DND-41 (cell line): Measurements from ENCODE around the gene TMEM87B.

Experiments
- ATAC-seq: fragments of 200-7000 bp; cut with Tn5 transposase; 3 replicates; pipeline ENCODE4 v1.9.1; 2021; ENCODE audit warnings: low read depth; ENCODE audit not compliant: insufficient read depth
- DNase-seq: peaks from one replicate; pipeline ENCODE4 v3.0.0-alpha.2; 2020
- H2AFZ ChIP-seq: 2 replicates; pipeline ENCODE4 v1.6.0; 2012; ENCODE audit warnings: low read depth, low read length
- H3K27ac ChIP-seq: 2 replicates; pipeline ENCODE4 v1.5.1; 2012; ENCODE audit warnings: low read length, inconsistent platforms
- H3K27me3 ChIP-seq: fragments of 200-600 bp; sonication (generic); 2 replicates; pipeline ENCODE4 v1.6.0; 2012; ENCODE audit warnings: low read length, mild to moderate bottlenecking, inconsistent platforms; ENCODE audit not compliant: insufficient read depth, poor library complexity
- H3K36me3 ChIP-seq: 2 replicates; pipeline ENCODE4 v1.5.1; 2012; ENCODE audit warnings: low read length, inconsistent platforms; ENCODE audit not compliant: insufficient read depth
- H3K4me1 ChIP-seq: 2 replicates; pipeline ENCODE4 v1.5.1; 2012; ENCODE audit warnings: mild to moderate bottlenecking, low read length; ENCODE audit not compliant: insufficient read depth
- H3K4me2 ChIP-seq: 2 replicates; pipeline ENCODE4 v1.6.0; 2012; ENCODE audit warnings: mild to moderate bottlenecking, moderate library complexity, low read length, inconsistent platforms; ENCODE audit not compliant: insufficient read depth
- H3K4me3 ChIP-seq, 2 experiments: fragments of 200-600 bp in 1 of 2; shearing (Covaris generic) in 1 of 2; 2 replicates each; pipeline ENCODE4 v1.5.1; 2012 to 2016; ENCODE audit warnings: inconsistent platforms in 2 of 2, low read length in 2 of 2, mild to moderate bottlenecking in 2 of 2, low read depth in 1 of 2, moderate library complexity in 1 of 2
- H3K79me2 ChIP-seq: 2 replicates; pipeline ENCODE4 v1.6.0; 2012; ENCODE audit warnings: low read length, inconsistent platforms; ENCODE audit not compliant: insufficient read depth
- H3K9ac ChIP-seq: 2 replicates; pipeline ENCODE4 v1.6.0; 2012; ENCODE audit warnings: low read depth, mild to moderate bottlenecking, inconsistent platforms, low read length, moderate library complexity
- H3K9me3 ChIP-seq: 2 replicates; pipeline ENCODE4 v1.5.1; 2012; ENCODE audit warnings: low read length, moderate library complexity, mild to moderate bottlenecking, inconsistent platforms; ENCODE audit not compliant: insufficient read depth, severe bottlenecking
- H4K20me1 ChIP-seq: 2 replicates; pipeline ENCODE4 v1.6.0; 2012; ENCODE audit warnings: low read length; ENCODE audit not compliant: insufficient read depth
- EZH2 ChIP-seq: IDR thresholded peaks from 3 replicates; pipeline ENCODE4 v1.6.1; 2012; ENCODE audit warnings: borderline replicate concordance, low read depth, mild to moderate bottlenecking, moderate library complexity, low read length, inconsistent platforms; ENCODE audit not compliant: severe bottlenecking
- TF ChIP-seq, protein P1 (sequence below): IDR thresholded peaks from 2 replicates; pipeline ENCODE4 v1.5.1; 2012; ENCODE audit warnings: borderline replicate concordance, low read length, moderate library complexity, mild to moderate bottlenecking; ENCODE audit not compliant: poor library complexity, severe bottlenecking; ENCODE audit errors: extremely low read depth

The TMEM87B gene

DNA sequence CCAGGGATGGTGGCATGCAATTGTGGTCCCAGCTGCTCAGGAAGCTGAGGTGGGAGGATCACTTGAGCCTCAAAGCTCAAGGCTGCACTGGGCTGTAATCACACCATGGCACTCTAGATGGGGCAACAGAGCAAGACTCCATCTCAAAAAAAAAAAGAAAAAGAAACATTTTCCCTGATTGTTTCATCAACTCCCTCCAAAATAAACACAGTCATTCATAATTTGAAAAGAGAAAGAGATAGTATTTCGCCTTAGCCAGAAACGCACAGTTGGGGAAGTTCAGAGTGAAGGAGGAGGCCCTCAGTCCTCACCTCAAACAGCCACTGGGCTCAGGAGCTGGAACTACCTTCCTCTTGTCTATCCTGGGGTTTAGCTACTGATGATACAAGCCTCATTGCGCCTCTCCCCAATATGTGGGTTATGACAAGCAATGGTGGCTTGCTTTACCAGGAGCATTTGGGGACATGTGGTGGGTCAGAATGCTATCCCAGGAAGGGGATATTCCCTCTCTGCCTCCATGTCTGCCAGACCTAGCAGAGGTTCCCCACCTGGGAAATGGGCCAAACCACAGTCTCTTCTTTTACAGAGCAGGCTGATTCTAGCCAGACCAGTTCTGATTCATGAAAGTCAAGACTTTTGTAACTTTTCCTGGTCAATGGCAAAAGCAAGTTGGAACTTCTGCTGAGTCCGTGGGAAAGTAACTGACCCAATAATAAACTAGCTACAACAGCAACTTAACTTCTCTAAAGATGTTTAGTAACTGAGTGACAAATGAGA, 22.2 kb upstream of the TMEM87B start:
- TF ChIP-seq EZH2, result no peak
- TF ChIP-seq, protein P1, sequence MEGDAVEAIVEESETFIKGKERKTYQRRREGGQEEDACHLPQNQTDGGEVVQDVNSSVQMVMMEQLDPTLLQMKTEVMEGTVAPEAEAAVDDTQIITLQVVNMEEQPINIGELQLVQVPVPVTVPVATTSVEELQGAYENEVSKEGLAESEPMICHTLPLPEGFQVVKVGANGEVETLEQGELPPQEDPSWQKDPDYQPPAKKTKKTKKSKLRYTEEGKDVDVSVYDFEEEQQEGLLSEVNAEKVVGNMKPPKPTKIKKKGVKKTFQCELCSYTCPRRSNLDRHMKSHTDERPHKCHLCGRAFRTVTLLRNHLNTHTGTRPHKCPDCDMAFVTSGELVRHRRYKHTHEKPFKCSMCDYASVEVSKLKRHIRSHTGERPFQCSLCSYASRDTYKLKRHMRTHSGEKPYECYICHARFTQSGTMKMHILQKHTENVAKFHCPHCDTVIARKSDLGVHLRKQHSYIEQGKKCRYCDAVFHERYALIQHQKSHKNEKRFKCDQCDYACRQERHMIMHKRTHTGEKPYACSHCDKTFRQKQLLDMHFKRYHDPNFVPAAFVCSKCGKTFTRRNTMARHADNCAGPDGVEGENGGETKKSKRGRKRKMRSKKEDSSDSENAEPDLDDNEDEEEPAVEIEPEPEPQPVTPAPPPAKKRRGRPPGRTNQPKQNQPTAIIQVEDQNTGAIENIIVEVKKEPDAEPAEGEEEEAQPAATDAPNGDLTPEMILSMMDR, result peak; percentile 67
- H3K4me1 ChIP-seq, result peaks cover 40% of the 10 kb centered on the region
- DNase-seq, result peak; percentile 52
- ATAC-seq, result peak; percentile 76
- no peaks in the 10 kb centered on the region for H3K27me3 ChIP-seq
- peak overlapping the region; percentile 54 for H3K4me2 ChIP-seq
- H2AFZ ChIP-seq, result peak overlapping the region; percentile 68
- H3K9me3 ChIP-seq, result no peaks in the 10 kb centered on the region
- H3K36me3 ChIP-seq, result no peaks in the 10 kb centered on the region
- peak overlapping the region; percentile 89 for H3K27ac ChIP-seq
- peak overlapping the region; percentile 53; the same call in 1 of the 2 replicates for H3K9ac ChIP-seq
- H3K4me3 ChIP-seq, result peak overlapping the region in 1 of 2 experiments; percentile 2; a peak in 1 of 4 replicates
- no peaks in the 10 kb centered on the region for H3K79me2 ChIP-seq
- no peaks in the 10 kb centered on the region for H4K20me1 ChIP-seq

DNA sequence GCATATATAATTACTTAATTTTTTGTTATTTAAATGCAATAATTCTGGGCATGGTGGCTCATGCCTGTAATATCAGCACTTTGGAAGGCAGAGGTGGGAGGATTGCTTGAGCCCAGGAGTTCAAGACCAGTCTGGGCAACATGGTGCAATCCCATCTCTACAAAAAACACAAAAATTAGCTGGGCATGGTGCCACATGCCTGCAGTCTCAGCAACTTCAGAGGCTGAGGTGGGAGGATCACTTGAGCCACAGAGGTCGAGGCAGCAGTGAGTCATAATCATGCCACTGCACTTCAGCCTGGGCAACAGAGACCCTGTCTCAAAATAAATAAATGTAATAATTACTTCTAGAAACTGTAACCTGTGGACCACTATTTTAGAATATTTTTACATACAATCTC, 21.5 kb upstream of the TMEM87B start:
- peaks cover 40% of the 10 kb centered on the region for H3K4me1 ChIP-seq
- no peaks in the 10 kb centered on the region for H3K27me3 ChIP-seq
- no peak for DNase-seq
- H4K20me1 ChIP-seq, result no peaks in the 10 kb centered on the region
- no peaks in the 10 kb centered on the region for H3K9me3 ChIP-seq
- no peak overlapping the region for H3K4me2 ChIP-seq
- peak overlapping the region; percentile 89; the same call in 1 of the 2 replicates for H3K27ac ChIP-seq
- H3K79me2 ChIP-seq, result no peaks in the 10 kb centered on the region
- H3K9ac ChIP-seq, result no peak overlapping the region; the same call in 1 of the 2 replicates
- 0 out of 2 replicates have a peak overlapping the region, but pooled peaks have one; percentile 26 for H2AFZ ChIP-seq
- H3K4me3 ChIP-seq, result no peak overlapping the region
- ATAC-seq, result no peak
- no peaks in the 10 kb centered on the region for H3K36me3 ChIP-seq
- TF ChIP-seq, protein P1, result no peak
- no peak for TF ChIP-seq EZH2

DNA sequence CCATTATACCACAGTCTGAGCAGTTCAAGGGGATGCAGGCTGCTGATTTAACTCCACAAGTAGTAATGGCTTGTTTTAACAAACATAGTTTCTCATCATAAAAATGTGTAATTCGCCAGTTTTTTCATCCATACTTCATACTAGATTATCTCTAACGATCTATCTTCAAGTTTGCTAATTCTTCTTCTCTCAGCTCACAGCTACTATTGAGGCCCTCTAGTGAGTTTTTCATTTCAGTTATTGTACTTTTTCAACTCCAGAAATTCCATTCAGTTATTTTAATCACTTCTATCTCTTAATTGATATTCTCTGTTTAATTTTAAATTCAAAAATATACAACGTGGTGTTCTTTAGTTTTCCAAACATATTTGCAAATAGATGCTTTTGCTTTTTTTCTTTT, 20.1 kb upstream of the TMEM87B start:
- Histone ChIP-seq H2AFZ (no peak overlapping the region), H3K4me2 (no peak overlapping the region), H3K79me2 (no peaks in the 10 kb centered on the region), H3K9ac (no peak overlapping the region), H3K27ac (no peak overlapping the region), H3K4me3 (no peak overlapping the region), H3K27me3 (no peaks in the 10 kb centered on the region), H3K9me3 (no peaks in the 10 kb centered on the region), H3K4me1 (peaks cover 40% of the 10 kb centered on the region), H3K36me3 (no peaks in the 10 kb centered on the region), H4K20me1 (no peaks in the 10 kb centered on the region)
- no peak for ATAC-seq
- TF ChIP-seq, protein P1, result no peak
- TF ChIP-seq EZH2, result no peak
- no peak for DNase-seq
